ENCODE data around the gene FAM53B.

FAM53B gene

DNA sequence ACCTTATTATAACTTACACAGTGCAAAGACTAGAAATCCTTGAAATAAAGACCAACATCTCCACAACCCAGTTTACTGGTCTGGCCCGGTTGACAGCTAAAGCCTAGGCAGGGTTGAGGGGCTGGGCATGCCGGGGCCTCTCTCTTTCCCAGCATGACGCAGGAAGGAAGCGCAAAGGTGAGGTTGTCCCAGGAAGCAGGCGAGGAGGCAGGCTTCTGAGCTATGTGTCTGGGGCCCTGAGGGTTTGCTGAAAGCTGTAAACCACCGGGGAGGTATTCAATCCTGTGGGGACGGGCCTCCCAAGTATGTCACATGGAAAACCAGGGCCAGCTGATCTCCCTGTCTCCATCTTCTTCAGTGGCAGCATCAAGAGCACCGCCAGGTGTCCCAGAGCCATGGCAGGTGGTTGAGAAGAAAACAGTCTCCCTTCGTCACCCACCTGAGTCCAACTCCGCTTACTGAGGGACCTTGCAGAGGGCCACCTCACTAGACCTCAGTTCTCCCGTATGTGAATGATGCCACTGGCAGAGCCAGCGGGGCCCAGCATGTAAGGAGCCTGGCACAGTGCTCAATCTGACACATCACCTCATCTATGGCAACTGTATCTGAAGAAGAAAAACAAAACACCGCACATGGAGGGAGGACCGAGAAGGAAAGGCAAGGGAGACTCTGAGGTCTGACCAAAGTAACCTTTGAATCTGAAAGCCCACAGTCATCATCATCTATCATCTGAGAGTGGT is 49.5 kb downstream of the FAM53B start:
- no peak for DNase-seq

DNA sequence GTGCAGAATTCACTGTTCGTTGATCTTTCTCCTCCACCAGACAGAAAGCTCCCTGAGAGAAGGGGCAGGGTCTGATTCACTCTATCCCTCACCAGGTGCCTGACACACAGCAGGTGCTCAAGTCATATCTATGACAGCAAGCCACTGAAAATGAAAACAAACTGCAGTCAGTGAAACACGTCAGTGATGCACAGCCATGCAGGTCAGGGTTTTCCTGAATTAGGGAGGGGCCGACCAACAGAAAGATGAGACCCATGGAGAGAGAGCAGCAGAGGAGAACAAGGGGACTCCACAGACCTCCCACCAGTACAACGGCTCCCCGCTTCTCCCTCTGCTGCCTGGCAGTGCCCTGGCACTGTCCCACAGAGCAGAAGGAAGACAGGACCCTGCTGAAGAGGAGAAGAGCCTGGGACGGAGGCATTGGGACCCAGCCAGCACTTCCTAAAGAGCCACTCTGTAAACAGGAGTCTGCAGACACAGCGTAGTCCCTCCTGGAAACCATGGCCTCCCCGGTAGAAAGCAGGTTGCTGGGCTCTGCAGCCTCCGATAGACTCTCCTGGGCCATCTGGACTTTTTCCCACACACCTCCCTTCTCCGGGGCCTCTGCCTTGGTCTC is 50.3 kb downstream of the FAM53B start:
- DNase-seq: no peak

GRCh38 chr10:124693396-124693795 is 50.8 kb downstream of the FAM53B start:
- no peak for DNase-seq

GRCh38 chr10:124692100-124692446 is 52.1 kb downstream of the FAM53B start:
- DNase-seq: no peak

DNA sequence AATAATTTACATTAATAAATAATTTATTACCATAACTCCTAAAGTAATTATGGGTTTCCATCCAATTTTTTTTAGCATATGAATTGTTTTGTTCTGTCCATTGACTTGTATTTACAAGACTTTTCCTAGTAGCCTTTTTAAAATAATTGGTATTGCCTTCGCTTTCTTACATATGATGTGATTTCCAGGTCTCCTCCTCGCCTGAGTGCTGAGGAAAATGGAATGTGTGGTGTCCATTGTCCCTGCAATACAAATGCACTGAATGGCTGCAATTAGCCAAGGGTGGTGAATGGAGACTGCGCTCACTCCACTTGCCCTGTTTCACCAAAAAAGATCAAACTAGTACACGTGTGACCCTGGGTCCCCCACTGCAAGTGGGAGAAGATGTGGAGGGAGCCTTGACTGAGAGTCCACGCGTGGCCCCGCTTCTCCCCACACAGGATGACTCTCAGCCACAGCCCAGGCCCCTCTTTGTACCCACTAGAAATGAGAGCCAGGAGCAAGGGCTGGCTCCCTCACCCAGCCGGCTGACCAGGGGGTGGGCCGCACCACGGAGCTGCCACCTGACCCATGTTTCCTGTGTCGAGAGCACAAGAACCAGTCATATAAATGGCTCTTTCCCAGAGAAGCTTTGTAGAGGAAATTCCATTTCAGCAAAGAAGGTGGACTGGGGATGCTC is 52.6 kb downstream of the FAM53B start:
- no peak for DNase-seq

DNA sequence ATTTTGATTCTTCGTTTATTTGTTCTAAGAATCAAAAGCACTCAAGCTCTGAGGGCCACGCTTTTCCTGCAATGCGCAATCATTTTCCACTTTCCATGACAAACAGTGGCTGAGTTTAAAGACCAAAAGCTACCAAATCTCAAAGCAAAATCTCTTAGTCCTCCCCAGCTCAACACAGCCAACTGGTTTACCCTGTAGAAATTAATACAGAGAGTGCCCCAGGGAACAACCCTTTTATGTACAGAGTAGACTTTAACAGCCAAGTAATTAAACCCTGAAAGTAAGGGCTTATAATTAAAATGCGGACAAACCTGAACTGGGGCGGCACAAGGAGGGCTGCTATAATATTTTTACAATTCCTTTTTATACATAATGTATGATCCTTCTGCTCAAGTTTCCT is 53.2 kb downstream of the FAM53B start:
- no peak for DNase-seq

- no peak for DNase-seq
These were observed 54.2 kb downstream of the FAM53B start for GRCh38 chr10:124689911-124690498.

DNA sequence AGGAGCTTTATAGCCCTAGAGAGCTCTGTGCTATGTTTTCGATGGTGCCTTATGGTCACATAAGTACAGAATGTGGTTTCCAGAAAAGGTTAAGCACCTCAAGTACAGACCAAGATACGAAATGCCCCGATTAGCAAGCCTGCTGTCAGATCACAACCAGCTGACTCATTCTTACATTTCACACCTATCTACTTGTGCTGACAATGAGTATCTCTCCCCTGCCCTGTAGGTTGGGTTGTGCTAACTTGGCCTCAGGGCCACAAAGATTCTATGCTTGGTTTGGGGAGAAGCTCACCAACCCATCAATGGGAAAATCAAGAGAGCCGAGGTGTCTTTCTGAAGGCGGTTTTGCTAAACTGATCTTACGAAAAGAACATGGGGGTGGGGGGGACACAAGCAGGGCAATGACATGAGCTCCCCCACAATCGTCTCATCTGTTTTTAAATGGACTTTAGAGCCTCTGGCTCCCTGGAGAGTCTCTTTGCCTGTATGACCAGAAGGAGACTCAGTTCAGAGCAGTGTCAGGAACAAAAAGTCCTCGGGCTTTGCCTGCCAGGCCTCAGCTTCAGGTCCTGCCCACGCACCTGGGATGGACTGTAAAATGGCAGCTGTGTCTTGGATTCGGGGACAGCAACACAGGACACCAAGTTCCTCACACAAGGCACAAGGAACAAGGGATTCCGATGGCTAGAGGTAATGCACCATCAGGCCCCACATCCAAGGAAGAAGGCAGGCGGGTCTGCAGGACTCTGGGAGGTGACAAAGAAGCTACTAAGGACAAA is 55.1 kb downstream of the FAM53B start:
- no peak for DNase-seq

- no peak for DNase-seq
These were observed 55.8 kb downstream of the FAM53B start for GRCh38 chr10:124688386-124688785.

- DNase-seq: no peak
These were observed 57.3 kb downstream of the FAM53B start for GRCh38 chr10:124686707-124687376.

DNA sequence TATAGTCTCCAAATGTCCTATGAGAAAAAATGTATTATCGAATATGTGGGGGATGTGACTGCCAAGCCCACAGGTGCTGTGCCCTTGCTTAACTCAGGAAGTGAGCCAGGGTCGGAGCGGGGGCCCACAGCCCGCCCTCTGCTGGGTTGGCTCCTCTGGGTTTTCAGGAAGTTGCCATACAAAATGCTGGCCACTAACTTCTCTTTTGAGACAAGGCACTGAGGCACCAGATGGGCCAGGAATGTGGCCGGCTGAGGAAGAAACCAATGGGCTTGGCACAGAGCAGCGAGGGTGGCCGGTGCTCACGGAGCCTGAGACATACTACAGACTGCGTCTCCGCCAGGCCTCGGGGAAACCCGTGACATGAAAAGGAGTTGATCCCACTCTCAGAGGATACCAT is 58.9 kb downstream of the FAM53B start:
- DNase-seq: no peak

DNA sequence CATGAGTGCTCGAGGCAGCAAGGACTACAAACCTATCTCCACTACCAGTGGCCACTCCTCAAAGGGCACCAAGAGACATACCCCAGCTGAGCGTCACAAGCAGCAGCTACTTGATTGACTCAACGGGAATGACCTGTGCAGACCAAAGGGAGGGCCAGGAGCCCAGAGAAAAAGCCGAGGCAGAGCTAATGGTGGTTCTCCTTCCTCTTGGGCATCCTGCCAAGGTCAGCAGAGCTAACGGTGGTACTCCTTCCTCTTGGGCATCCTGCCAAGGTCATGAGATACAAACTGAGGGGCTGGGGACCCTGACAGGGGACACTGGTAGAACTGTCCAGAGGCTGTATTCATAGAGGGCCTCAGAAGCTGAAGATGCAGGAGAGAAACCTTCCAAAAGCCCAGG is 60.4 kb downstream of the FAM53B start:
- no peak for DNase-seq

GRCh38 chr10:124681626-124682552 is 62.3 kb downstream of the FAM53B start:
- no peak for DNase-seq

GRCh38 chr10:124681091-124681490 is 63.1 kb downstream of the FAM53B start:
- no peak for DNase-seq

DNA sequence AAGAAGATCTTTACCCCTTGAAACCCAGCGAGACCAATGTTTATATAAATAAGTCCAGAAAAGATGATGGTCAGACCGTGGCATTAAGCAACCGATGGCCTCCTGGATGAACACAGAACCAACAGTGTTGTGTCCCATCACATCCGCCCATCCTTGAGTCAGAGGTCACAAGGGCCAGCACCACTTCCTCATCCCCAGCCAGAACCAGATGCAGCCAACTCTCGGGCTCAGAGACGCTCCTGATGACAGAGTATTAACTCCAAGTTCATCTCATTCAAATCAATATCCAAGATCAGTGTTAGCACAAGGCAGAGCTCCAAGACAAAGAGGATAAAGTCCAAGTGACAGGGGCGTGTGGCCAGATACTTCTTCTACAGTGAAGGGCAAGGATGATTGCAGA is 63.5 kb downstream of the FAM53B start:
- DNase-seq: no peak

DNA sequence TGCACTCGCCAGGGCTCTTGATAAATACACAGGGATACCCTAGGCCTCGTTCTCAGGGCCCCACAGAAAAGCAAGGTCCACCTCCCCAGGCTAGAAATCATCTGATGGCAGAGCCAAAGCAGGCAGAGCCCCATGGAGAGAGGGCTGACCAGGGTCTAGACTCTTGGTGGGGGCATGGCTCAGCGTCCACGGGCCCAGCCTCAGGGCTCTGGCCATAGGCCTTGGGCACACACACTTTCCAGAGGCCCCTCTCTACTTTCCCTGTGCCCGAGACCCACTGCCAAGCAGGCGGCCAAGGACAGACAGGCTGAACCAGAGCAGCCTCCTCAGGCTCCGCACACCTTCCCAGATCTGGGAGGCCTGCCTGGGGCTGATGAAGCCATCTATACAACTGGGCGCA is 64.8 kb downstream of the FAM53B start:
- no peak for DNase-seq

GRCh38 chr10:124678557-124679240 is 65.5 kb downstream of the FAM53B start:
- DNase-seq: no peak

DNA sequence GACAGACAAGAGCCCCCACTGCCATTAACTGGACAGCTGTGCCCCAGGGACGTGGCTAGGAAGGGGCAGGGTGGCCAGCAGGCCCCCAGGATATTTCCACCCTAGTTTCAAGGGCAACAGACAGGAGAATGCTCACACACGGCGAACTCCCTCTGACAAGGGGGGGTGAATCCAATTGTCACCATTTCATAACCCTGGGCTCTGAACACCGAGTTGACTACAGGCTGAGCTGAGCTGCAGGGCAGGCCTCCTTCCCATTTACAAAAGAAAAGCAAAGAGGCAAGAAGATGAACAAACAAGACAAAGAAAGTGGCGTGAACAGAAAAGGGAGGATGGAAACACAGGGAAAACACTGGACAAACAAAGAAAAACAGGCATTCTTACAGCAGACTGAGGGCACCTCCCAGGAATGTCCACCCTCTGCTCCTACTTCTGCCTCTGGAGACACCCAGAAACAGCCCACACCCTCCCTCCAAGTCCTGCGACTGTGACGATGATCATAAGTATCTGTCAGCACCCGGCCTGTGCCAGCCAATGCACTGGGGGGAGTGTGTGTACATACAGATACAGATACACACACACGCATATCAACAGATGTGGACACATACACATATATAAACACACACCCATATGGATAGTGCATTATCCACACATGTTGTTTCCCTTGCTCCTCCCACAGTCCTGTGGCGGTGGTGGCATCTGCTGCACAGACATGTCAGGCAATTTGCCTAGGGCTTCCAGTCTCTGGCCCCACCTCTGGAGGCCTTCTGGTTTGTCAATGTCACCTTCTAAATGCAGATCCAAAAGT is 66.2 kb downstream of the FAM53B start:
- DNase-seq: no peak

DNA sequence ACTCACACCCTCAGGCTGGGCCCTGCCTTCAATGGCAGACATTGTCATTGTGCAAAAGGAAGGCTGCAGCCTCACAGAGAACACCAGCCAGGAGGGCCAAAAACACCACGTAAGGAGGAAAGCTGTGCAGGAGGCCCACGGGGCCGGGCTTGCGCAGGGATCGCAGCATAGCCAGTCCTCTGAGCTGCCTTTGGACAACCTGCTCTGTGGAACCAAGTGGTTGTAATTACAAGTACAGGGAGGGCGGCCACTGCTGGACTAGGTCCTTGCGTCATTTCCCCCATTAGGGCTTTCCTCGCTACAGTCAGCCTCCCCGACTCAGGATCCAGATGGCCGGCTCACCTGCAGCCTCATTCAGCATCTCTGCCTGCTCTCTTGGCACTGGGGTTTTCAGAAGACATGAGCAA is 66.9 kb downstream of the FAM53B start:
- DNase-seq: no peak
